WTC11 (cell line): ENCODE results near the gene UBL4A.

Experiments
- CTCF ChIP-seq: fragments of 200-600 bp; IDR thresholded peaks from 2 replicates; pipeline ENCODE4 v1.8.0; 2022; ENCODE audit warnings: antibody characterized with exemption
- PRDM15 ChIP-seq: sonication (generic); formaldehyde crosslinking; IDR thresholded peaks from 2 replicates; pipeline ENCODE4 v1.8.0; 2022; ENCODE audit warnings: missing genetic modification reagents
- RELA ChIP-seq: sonication (generic); formaldehyde crosslinking; IDR thresholded peaks from 2 replicates; pipeline ENCODE4 v1.8.1; 2022; ENCODE audit warnings: missing genetic modification reagents, mild to moderate bottlenecking, borderline replicate concordance
- ZNF219 ChIP-seq: sonication (generic); formaldehyde crosslinking; IDR thresholded peaks from 2 replicates; pipeline ENCODE4 v1.8.0; 2023; ENCODE audit warnings: missing genetic modification reagents, mild to moderate bottlenecking, borderline replicate concordance

GRCh38 chrX:154512879-154513553 is 26.6 kb upstream of the UBL4A start:
- TF ChIP-seq CTCF: no peak
- no peak for TF ChIP-seq RELA (CRISPR knock-in tag)
- TF ChIP-seq ZNF219: no peak
- TF ChIP-seq PRDM15 (CRISPR knock-in tag): no peak
